Measurements from ENCODE around the gene SACS.

- TF ChIP-seq CTCF (IDR thresholded peaks at IDR 0.05) (no peak), POLR2AphosphoS5 (IDR thresholded peaks at IDR 0.05; ENCODE audit: low read depth, low read length) (no peak)
Observed at GRCh38 chr13:23392313-23392712, 41.2 kb downstream of the SACS start.

Data from Panc1 (cell line).